Large intestine (tissue), 12 donors: ENCODE data around the gene DDX39A. TPM values are rescaled to one million over a fixed set of nuclear protein-coding genes. Genes with fewer than 3 reads are reported as not detected.
A peak's percentile ranks its signal among the peaks of the same experiment; 100 is the strongest.
"Not testable (repeated sequence)": the region's sequence is repeated elsewhere in the genome, so short reads cannot be mapped to it uniquely, and the experiment has no call there.

Experiments used
- DNase-seq, 2 donors: peaks; one replicate each; pipeline versions ENCODE4 v3.0.0 to v3.0.0-alpha.2; 2013
- H3K27ac ChIP-seq: one replicate; pipeline ENCODE4 v1.5.1; 2013; ENCODE audit warnings: low read length
- H3K27me3 ChIP-seq: 2 replicates; pipeline ENCODE4 v1.6.1; 2013; ENCODE audit warnings: low read length; ENCODE audit not compliant: control insufficient read depth, insufficient read depth
- H3K36me3 ChIP-seq: 2 replicates; pipeline ENCODE4 v1.6.1; 2013; ENCODE audit warnings: low read length; ENCODE audit not compliant: control insufficient read depth, insufficient read depth
- H3K4me1 ChIP-seq: one replicate; pipeline ENCODE4 v1.6.1; 2013; ENCODE audit warnings: low read length; ENCODE audit not compliant: control insufficient read depth, insufficient read depth
- H3K4me3 ChIP-seq: one replicate; pipeline ENCODE4 v1.5.1; 2013; ENCODE audit warnings: low read length
- H3K9me3 ChIP-seq: one replicate; pipeline ENCODE4 v1.6.1; 2013; ENCODE audit warnings: mild to moderate bottlenecking, low read depth, low read length, moderate library complexity; ENCODE audit not compliant: control insufficient read depth
- WGBS: methylation state at CpG from one replicate; pipeline ENCODE4 v1.1.5; 2013; ENCODE audit warnings: low lambda C conversion rate; ENCODE audit not compliant: insufficient coverage; 5-methylcytosine and 5-hydroxymethylcytosine counted together
- long read RNA-seq, 11 donors: transcript quantifications; one replicate each; lab custom pipeline, GENCODE V29; 2026
- polyA plus RNA-seq: library from polyadenylated mRNA; unstranded; fragments of 120-200 nt; gene quantifications from one replicate; pipeline ENCODE4 v1.2.1, GENCODE V29; 2013

Gene DDX39A
- 69.2 TPM for polyA plus RNA-seq
- long read RNA-seq, donor 1, transcript DDX39A-201 (11 exons, 1,471 nt), result major isoform, 8 of 8 reads
- long read RNA-seq, donor 1, partial matches to known transcripts, result 0 of 8 reads
- long read RNA-seq, donor 1, other reads (novel, unspliced or antisense), result 0 of 8 reads
- long read RNA-seq, donor 2, transcript DDX39A-212 (4 exons, 988 nt), result minor isoform, 5 of 34 reads
- long read RNA-seq, donor 2, transcript DDX39A-201 (11 exons, 1,471 nt), result major isoform, 18 of 34 reads
- long read RNA-seq, donor 2, partial matches to known transcripts, result 11 of 34 reads
- long read RNA-seq, donor 2, other reads (novel, unspliced or antisense), result 0 of 34 reads
- long read RNA-seq, donor 3, result 0 reads
- long read RNA-seq, donor 4, partial matches to known transcripts, result 0 of 1 reads
- long read RNA-seq, donor 4, other reads (novel, unspliced or antisense), result 0 of 1 reads
- long read RNA-seq, donor 5, transcript DDX39A-201 (11 exons, 1,471 nt), result major isoform, 8 of 11 reads
- long read RNA-seq, donor 5, partial matches to known transcripts, result 0 of 11 reads
- long read RNA-seq, donor 5, other reads (novel, unspliced or antisense), result 0 of 11 reads
- long read RNA-seq, donor 6, transcript DDX39A-201 (11 exons, 1,471 nt), result major isoform, 10 of 15 reads
- long read RNA-seq, donor 6, partial matches to known transcripts, result 0 of 15 reads
- long read RNA-seq, donor 6, other reads (novel, unspliced or antisense), result 0 of 15 reads
- long read RNA-seq, donor 7, transcript DDX39A-201 (11 exons, 1,471 nt), result major isoform, 7 of 9 reads
- long read RNA-seq, donor 7, partial matches to known transcripts, result 0 of 9 reads
- long read RNA-seq, donor 7, other reads (novel, unspliced or antisense), result 0 of 9 reads
- long read RNA-seq, donor 8, transcript DDX39A-212 (4 exons, 988 nt), result minor isoform, 6 of 22 reads
- long read RNA-seq, donor 8, transcript DDX39A-201 (11 exons, 1,471 nt), result major isoform, 14 of 22 reads
- long read RNA-seq, donor 8, partial matches to known transcripts, result 0 of 22 reads
- long read RNA-seq, donor 8, other reads (novel, unspliced or antisense), result 0 of 22 reads
- long read RNA-seq, donor 9, transcript DDX39A-201 (11 exons, 1,471 nt), result major isoform, 12 of 16 reads
- long read RNA-seq, donor 9, partial matches to known transcripts, result 0 of 16 reads
- long read RNA-seq, donor 9, other reads (novel, unspliced or antisense), result 0 of 16 reads
- long read RNA-seq, donor 10, transcript DDX39A-201 (11 exons, 1,471 nt), result major isoform, 21 of 27 reads
- long read RNA-seq, donor 10, partial matches to known transcripts, result 0 of 27 reads
- long read RNA-seq, donor 10, other reads (novel, unspliced or antisense), result 0 of 27 reads
- long read RNA-seq, donor 11, transcript DDX39A-201 (11 exons, 1,471 nt), result major isoform, 15 of 19 reads
- long read RNA-seq, donor 11, partial matches to known transcripts, result 0 of 19 reads
- long read RNA-seq, donor 11, other reads (novel, unspliced or antisense), result 0 of 19 reads

- Histone ChIP-seq H3K27ac (peak within 1 kb of the TSS; percentile 94), H3K4me1 (peaks cover 9% of the 10 kb centered on the region), H3K27me3 (no peaks in the 10 kb centered on the region), H3K9me3 (peaks cover 3% of the 10 kb centered on the region), H3K4me3 (peak within 1 kb of the TSS; percentile 92), H3K36me3 (peaks cover 10% of the 10 kb centered on the region)
- no CpG with 5 or more reads among the region's 57 CpGs for WGBS
- DNase-seq, result peak; percentile 99 to 100
These were observed at the start of gene DDX39A for GRCh38 chr19:14419106-14419813. DDX39A (minus strand) TSS chr19:14419341; CDS start chr19:14413220, 6,121 bp downstream.

- peaks cover 8% of the 10 kb centered on the region for H3K27me3 ChIP-seq
- no peaks in the 10 kb centered on the region for H3K9me3 ChIP-seq
- H3K36me3 ChIP-seq, result peaks cover 68% of the 10 kb centered on the region
- H3K4me1 ChIP-seq, result peaks cover 6% of the 10 kb centered on the region
- WGBS, result no CpG with 5 or more reads among the region's 9 CpGs
- DNase-seq, result no peak
- no peak overlapping the region for H3K4me3 ChIP-seq
- no peak overlapping the region for H3K27ac ChIP-seq
These were observed 48.7 kb upstream of the DDX39A start for GRCh38 chr19:14467816-14468215.

GRCh38 chr19:14467391-14467790 is 48.2 kb upstream of the DDX39A start:
- H3K4me1 ChIP-seq, result peaks cover 2% of the 10 kb centered on the region
- no peak overlapping the region for H3K27ac ChIP-seq
- H3K4me3 ChIP-seq, result no peak overlapping the region
- H3K36me3 ChIP-seq, result peaks cover 71% of the 10 kb centered on the region
- WGBS, result no CpG with 5 or more reads among the region's 12 CpGs
- no peaks in the 10 kb centered on the region for H3K9me3 ChIP-seq
- peaks cover 4% of the 10 kb centered on the region for H3K27me3 ChIP-seq
- no peak for DNase-seq

DNA sequence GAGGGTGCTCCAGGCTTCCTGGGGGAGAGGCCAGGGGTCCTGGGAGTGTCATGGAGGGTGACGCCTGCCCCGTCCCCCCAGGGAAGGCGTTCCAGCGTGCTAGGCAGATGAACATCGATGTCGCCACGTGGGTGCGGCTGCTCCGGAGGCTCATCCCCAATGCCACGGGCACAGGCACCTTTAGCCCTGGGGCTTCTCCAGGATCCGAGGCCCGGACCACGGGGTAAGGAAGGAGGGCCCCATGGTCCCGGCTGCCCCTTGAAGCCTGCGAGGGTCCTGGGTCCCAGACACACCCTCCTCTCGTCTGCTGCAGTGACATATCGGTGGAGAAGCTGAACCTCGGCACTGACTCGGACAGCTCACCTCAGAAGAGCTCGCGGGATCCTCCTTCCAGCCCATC is 44.6 kb upstream of the DDX39A start:
- DNase-seq, result no peak
- no CpG with 5 or more reads among the region's 21 CpGs for WGBS
- H3K36me3 ChIP-seq, result peaks cover 62% of the 10 kb centered on the region

GRCh38 chr19:14462401-14462800 is 43.3 kb upstream of the DDX39A start:
- not testable (repeated sequence) for H3K27me3 ChIP-seq, DNase-seq, H3K4me3 ChIP-seq, H3K27ac ChIP-seq, H3K4me1 ChIP-seq, H3K9me3 ChIP-seq
- peaks cover 60% of the 10 kb centered on the region for H3K36me3 ChIP-seq
- no CpG with 5 or more reads among the region's 7 CpGs for WGBS

More for the DNA sequence above, 44.6 kb upstream of the DDX39A start:
- Histone ChIP-seq H3K27ac (no peak overlapping the region), H3K27me3 (no peaks in the 10 kb centered on the region), H3K9me3 (no peaks in the 10 kb centered on the region), H3K4me3 (no peak overlapping the region), H3K4me1 (no peaks in the 10 kb centered on the region)

- WGBS, result 100% methylated on average over 2 of the region's 2 CpGs
- Histone ChIP-seq H3K36me3 (peaks cover 51% of the 10 kb centered on the region), H3K4me1 (no peaks in the 10 kb centered on the region), H3K4me3 (no peak overlapping the region), H3K27ac (no peak overlapping the region), H3K9me3 (no peaks in the 10 kb centered on the region), H3K27me3 (no peaks in the 10 kb centered on the region)
- DNase-seq, result no peak
These were observed 41.8 kb upstream of the DDX39A start for GRCh38 chr19:14460935-14461334.

- Histone ChIP-seq H3K4me3 (no peak overlapping the region), H3K27me3 (no peaks in the 10 kb centered on the region), H3K9me3 (no peaks in the 10 kb centered on the region), H3K27ac (no peak overlapping the region), H3K4me1 (no peaks in the 10 kb centered on the region), H3K36me3 (peaks cover 47% of the 10 kb centered on the region)
- WGBS, result no CpG with 5 or more reads among the region's 5 CpGs
- no peak for DNase-seq
These were observed 40.6 kb upstream of the DDX39A start for GRCh38 chr19:14459703-14460102.

DNA sequence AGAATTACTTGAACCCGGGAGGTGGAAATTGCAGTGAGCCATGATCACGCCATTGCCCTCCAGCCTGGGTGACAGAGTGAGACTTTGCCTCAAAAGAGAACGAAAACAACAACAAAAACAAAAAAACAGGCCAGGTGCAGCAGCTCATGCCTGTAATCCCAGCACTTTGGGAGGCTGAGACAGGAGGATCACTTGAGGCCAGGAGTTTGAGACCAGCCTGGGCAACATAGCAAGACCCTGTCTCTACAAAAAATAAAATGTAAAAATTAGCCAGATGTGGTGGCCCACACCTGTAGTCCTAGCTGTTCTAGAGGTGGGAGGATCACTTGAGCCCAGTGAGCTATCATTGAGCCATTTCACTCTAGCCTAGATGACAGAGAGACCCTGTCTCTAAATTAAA is 33.2 kb upstream of the DDX39A start:
- not testable (repeated sequence) for H3K4me1 ChIP-seq, DNase-seq, H3K27me3 ChIP-seq, H3K4me3 ChIP-seq, H3K27ac ChIP-seq, H3K9me3 ChIP-seq
- H3K36me3 ChIP-seq, result peaks cover 52% of the 10 kb centered on the region
- WGBS, result 100% methylated on average over 1 of the region's 3 CpGs

DNA sequence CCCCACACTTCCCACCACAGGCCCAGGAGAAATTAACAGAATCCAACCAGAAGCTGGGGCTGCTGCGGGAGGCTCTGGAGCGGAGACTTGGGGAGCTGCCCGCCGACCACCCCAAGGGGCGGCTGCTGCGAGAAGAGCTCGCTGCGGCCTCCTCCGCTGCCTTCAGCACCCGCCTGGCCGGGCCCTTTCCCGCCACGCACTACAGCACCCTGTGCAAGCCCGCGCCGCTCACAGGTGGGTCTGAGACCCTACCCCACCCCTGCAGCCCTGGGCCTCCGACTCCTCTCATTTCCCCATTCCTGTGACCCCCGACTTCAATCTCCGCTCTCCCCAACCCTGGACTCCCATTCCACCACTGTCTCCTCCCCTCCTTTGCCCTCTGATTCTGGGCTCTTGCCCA is 31.7 kb upstream of the DDX39A start:
- Histone ChIP-seq H3K27ac (no peak overlapping the region), H3K4me3 (no peak overlapping the region), H3K36me3 (peaks cover 64% of the 10 kb centered on the region), H3K27me3 (no peaks in the 10 kb centered on the region), H3K9me3 (peaks cover 6% of the 10 kb centered on the region), H3K4me1 (no peaks in the 10 kb centered on the region)
- DNase-seq, result no peak
- 100% methylated on average over 2 of the region's 19 CpGs for WGBS
